Erythroblast (primary cell): ENCODE measurements around the gene RORB.
A peak's percentile ranks its signal among the peaks of the same experiment; 100 is the strongest.

Source experiments
- DNase-seq, 2 experiments: peaks; one replicate each; lab custom pipeline; 2025; lab: John Stamatoyannopoulos, UW
- GATA1 ChIP-seq: IDR thresholded peaks from 2 replicates; pipeline ENCODE4 v1.6.1; 2011; ENCODE audit warnings: low read depth, mild to moderate bottlenecking, control low read depth, low read length, moderate library complexity
- POLR2A ChIP-seq: IDR thresholded peaks from 2 replicates; pipeline ENCODE4 v1.6.1; 2011; ENCODE audit warnings: mild to moderate bottlenecking, low read length

The RORB gene

GRCh38 chr9:74533253-74533652 lies 36.1 kb downstream of the RORB start:
- no peak for TF ChIP-seq POLR2A
- TF ChIP-seq GATA1, result no peak
- no peak for DNase-seq

- TF ChIP-seq GATA1 (no peak), POLR2A (no peak)
Observed at GRCh38 chr9:74534841-74535240, 37.7 kb downstream of the RORB start.

GRCh38 chr9:74543145-74543544 lies 46.0 kb downstream of the RORB start:
- DNase-seq, result no peak
- no peak for TF ChIP-seq GATA1
- TF ChIP-seq POLR2A, result no peak

More at GRCh38 chr9:74534841-74535240, 37.7 kb downstream of the RORB start:
- no peak for DNase-seq

- TF ChIP-seq POLR2A, result no peak
- no peak for TF ChIP-seq GATA1
- DNase-seq, result no peak
Observed at GRCh38 chr9:74551266-74551665, 54.1 kb downstream of the RORB start.

DNA sequence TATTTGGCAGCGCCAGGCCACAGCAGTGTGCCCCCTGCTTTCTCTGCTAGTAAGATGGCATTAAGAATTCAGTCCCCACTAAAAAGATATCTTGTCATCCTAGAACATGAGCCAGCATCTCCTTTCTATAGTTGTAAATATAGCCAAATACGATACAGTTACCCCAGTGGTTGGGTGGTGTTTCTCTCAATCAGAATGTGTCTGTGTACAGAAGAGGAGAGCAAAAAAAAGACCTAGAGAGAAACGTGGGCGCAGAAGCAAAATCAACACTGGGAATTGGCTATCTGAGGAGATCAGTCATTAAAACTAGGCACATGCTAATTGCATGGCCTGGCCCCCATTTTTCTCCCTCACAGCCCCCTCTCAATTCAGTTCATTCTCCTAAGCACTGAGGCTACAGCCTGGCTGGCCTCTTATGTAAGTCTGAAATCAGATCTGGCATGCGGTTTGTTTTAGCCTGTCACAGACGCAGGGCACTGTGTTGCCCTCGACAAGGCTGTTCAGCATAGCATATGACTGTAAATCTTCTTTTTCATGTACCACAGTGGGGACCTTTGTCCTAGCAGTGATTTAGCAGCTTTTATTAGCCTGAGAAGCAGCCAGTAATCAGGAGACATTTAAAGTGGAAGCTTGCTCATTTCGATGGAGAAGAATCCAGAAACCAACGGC lies 57.8 kb downstream of the RORB start:
- no peak for TF ChIP-seq GATA1
- no peak for TF ChIP-seq POLR2A

GRCh38 chr9:74555565-74555964 lies 58.4 kb downstream of the RORB start:
- no peak for TF ChIP-seq GATA1
- no peak for TF ChIP-seq POLR2A
- no peak for DNase-seq

More for the DNA sequence above, 57.8 kb downstream of the RORB start:
- DNase-seq, result no peak

- DNase-seq, result no peak
- TF ChIP-seq GATA1 (no peak), POLR2A (no peak)
Observed at GRCh38 chr9:74556685-74557084, 59.5 kb downstream of the RORB start.

DNA sequence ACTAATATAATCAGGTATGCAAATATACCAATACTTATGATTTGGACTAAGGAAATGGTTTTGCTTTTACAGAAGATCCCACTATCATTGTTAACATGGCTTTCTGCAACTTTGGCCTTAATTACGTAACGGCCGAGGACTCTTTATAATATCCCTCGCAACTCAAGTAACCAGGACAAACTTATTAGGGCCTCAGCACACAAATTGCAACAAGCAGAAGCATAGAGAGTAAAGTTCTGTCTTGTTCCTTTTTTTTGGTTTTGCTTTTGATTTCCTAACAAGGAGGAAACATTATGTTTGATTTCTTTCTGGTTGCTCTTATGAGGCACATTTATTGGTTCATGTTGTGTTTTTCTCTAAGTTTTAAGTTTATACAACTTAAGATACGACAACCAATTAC lies 60.4 kb downstream of the RORB start:
- no peak for DNase-seq
- TF ChIP-seq POLR2A (no peak), GATA1 (no peak)

GRCh38 chr9:74562611-74563010 lies 65.5 kb downstream of the RORB start:
- no peak for DNase-seq
- TF ChIP-seq GATA1 (no peak), POLR2A (no peak)

DNA sequence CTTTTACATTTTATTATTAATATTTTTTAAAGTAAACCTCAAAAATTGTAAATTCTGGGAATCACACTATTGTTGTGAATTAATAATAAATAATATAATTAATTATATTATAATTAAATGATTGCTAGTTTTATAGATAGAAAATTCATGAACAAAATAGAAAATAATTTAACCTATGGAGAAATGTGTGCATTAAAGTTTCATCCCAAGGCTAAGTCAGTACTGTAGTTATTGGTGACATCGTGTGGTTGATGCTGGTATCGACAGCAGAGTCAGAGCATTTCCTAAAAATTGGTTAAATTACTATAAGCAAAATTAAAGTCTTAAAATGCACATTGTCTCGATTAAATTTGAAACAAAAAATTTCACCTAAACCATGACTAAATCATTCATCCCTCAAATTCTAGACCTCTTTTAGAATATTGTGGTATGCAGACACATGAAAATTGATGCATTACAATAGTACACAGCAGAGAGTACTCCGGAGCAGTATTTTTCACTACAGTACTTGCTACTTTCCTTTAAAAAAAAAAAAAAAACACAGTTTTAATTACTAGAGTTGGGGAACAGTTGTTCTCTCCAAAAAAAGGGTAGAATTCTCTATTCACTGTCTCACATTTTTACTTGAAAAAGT lies 73.9 kb downstream of the RORB start:
- peak; percentile 10 to 43 for DNase-seq
- TF ChIP-seq GATA1, result no peak
- no peak for TF ChIP-seq POLR2A

DNA sequence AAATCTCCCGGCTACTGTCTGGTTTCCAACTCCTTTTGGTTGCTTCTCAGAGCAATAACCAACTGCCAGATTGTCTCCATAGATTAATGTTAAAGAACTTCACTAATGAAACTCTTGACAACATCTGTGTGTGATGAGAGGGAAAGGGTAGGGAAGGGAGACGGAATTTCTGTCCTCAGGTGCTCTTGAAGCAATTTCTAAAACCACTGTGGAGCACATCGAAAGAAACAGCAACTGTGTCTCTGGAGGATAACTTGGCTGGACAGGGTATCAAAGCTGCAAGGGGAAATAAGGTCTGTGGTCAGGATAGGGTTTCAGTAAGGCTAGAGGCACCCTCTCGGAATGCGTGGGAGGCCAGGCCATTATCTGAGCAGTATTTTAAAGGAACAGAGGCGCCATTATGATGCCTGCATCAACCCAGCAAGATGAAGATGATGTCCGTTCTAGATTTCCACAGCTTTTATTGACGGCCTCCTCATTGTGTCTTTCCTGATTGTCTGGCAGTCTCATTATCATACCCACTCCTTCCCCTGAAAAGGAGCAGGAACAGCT lies 76.6 kb downstream of the RORB start:
- TF ChIP-seq GATA1, result no peak
- DNase-seq, result no peak

DNA sequence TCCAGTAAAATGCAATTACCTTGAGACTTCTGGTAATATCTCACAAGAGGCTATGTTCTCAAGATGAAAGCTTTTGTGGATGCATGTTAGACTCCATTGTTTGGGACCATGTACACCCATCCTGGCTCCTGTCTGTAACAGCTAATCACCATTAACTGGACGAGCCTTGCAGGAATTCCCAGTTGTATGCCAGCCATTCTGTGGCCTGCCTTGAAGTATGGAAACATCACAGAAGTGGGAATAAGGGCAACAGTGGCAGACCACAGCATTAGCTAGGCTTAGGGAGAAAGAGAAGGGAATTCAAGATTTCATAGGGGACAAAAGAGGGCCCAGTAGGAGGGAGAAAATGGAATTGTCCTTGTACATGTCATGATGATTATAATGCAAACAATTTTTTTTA lies 79.0 kb downstream of the RORB start:
- DNase-seq, result no peak
- TF ChIP-seq GATA1 (no peak), POLR2A (no peak)

GRCh38 chr9:74577956-74578355 lies 80.8 kb downstream of the RORB start:
- no peak for DNase-seq
- TF ChIP-seq POLR2A (no peak), GATA1 (no peak)

GRCh38 chr9:74589576-74589975 lies 92.4 kb downstream of the RORB start:
- no peak for DNase-seq
- TF ChIP-seq GATA1, result no peak
- no peak for TF ChIP-seq POLR2A
